ENCODE measurements around the gene PLCL1.
A peak's percentile ranks its signal among the peaks of the same experiment; 100 is the strongest.

The PLCL1 gene

GRCh38 chr2:197908990-197909776 is 104.8 kb downstream of the PLCL1 start:
- in situ Hi-C loops (cut with MboI; ENCODE audit: low pct_unique_long_range_greater_than_20kb, low sequenced_read_pairs), result no loop called here
- DNase-seq, result peak; percentile 11

GRCh38 chr2:197911667-197912066 is 107.3 kb downstream of the PLCL1 start:
- in situ Hi-C loops (cut with MboI; ENCODE audit: low pct_unique_long_range_greater_than_20kb, low sequenced_read_pairs), result no loop called here

GRCh38 chr2:197913084-197913483 is 108.7 kb downstream of the PLCL1 start:
- no peak for DNase-seq
- in situ Hi-C loops (cut with MboI; ENCODE audit: low pct_unique_long_range_greater_than_20kb, low sequenced_read_pairs), result no loop called here

More at GRCh38 chr2:197911667-197912066, 107.3 kb downstream of the PLCL1 start:
- no peak for DNase-seq

- in situ Hi-C loops (cut with MboI; ENCODE audit: low pct_unique_long_range_greater_than_20kb, low sequenced_read_pairs), result no loop called here
- no peak for DNase-seq
Observed at GRCh38 chr2:197914778-197915177, 110.4 kb downstream of the PLCL1 start.

GRCh38 chr2:197915548-197916265 is 111.3 kb downstream of the PLCL1 start:
- DNase-seq, result no peak
- in situ Hi-C loops (cut with MboI; ENCODE audit: low pct_unique_long_range_greater_than_20kb, low sequenced_read_pairs), result no loop called here

- no peak for DNase-seq
- in situ Hi-C loops (cut with MboI; ENCODE audit: low pct_unique_long_range_greater_than_20kb, low sequenced_read_pairs), result no loop called here
Observed at GRCh38 chr2:197919487-197919886, 115.1 kb downstream of the PLCL1 start.

- in situ Hi-C loops (cut with MboI; ENCODE audit: low pct_unique_long_range_greater_than_20kb, low sequenced_read_pairs), result no loop called here
- no peak for DNase-seq
Observed at GRCh38 chr2:197920088-197920487, 115.7 kb downstream of the PLCL1 start.

GRCh38 chr2:197920592-197921201 is 116.3 kb downstream of the PLCL1 start:
- DNase-seq, result no peak
- in situ Hi-C loops (cut with MboI; ENCODE audit: low pct_unique_long_range_greater_than_20kb, low sequenced_read_pairs), result no loop called here

GRCh38 chr2:197924483-197924882 is 120.1 kb downstream of the PLCL1 start:
- in situ Hi-C loops (cut with MboI; ENCODE audit: low pct_unique_long_range_greater_than_20kb, low sequenced_read_pairs), result no loop called here
- DNase-seq, result no peak

- in situ Hi-C loops (cut with MboI; ENCODE audit: low pct_unique_long_range_greater_than_20kb, low sequenced_read_pairs), result no loop called here
Observed at GRCh38 chr2:197925204-197925603, 120.8 kb downstream of the PLCL1 start.

GRCh38 chr2:197925976-197926375 is 121.6 kb downstream of the PLCL1 start:
- in situ Hi-C loops (cut with MboI; ENCODE audit: low pct_unique_long_range_greater_than_20kb, low sequenced_read_pairs), result no loop called here

More at GRCh38 chr2:197925204-197925603, 120.8 kb downstream of the PLCL1 start:
- DNase-seq, result no peak

GRCh38 chr2:197926673-197927072 is 122.3 kb downstream of the PLCL1 start:
- no peak for DNase-seq
- in situ Hi-C loops (cut with MboI; ENCODE audit: low pct_unique_long_range_greater_than_20kb, low sequenced_read_pairs), result no loop called here

More at GRCh38 chr2:197925976-197926375, 121.6 kb downstream of the PLCL1 start:
- DNase-seq, result no peak

GRCh38 chr2:197927994-197928393 is 123.6 kb downstream of the PLCL1 start:
- in situ Hi-C loops (cut with MboI; ENCODE audit: low pct_unique_long_range_greater_than_20kb, low sequenced_read_pairs), result no loop called here
- no peak for DNase-seq

GRCh38 chr2:197929008-197929885 is 124.9 kb downstream of the PLCL1 start:
- DNase-seq, result no peak
- in situ Hi-C loops (cut with MboI; ENCODE audit: low pct_unique_long_range_greater_than_20kb, low sequenced_read_pairs), result no loop called here

GRCh38 chr2:197929886-197930227 is 125.5 kb downstream of the PLCL1 start:
- in situ Hi-C loops (cut with MboI; ENCODE audit: low pct_unique_long_range_greater_than_20kb, low sequenced_read_pairs), result no loop called here
- DNase-seq, result no peak

- no peak for DNase-seq
- in situ Hi-C loops (cut with MboI; ENCODE audit: low pct_unique_long_range_greater_than_20kb, low sequenced_read_pairs), result no loop called here
Observed at GRCh38 chr2:197930570-197931278, 126.3 kb downstream of the PLCL1 start.

GRCh38 chr2:197931661-197932312 is 127.4 kb downstream of the PLCL1 start:
- in situ Hi-C loops (cut with MboI; ENCODE audit: low pct_unique_long_range_greater_than_20kb, low sequenced_read_pairs), result no loop called here
- DNase-seq, result no peak

GRCh38 chr2:197932374-197932773 is 128.0 kb downstream of the PLCL1 start:
- in situ Hi-C loops (cut with MboI; ENCODE audit: low pct_unique_long_range_greater_than_20kb, low sequenced_read_pairs), result no loop called here
- DNase-seq, result no peak
